GM12801 (cell line): ENCODE measurements around the gene BEND5.

Source experiments
- TF ChIP-seq, protein P1 (sequence below): IDR thresholded peaks from one replicate; pipeline ENCODE4 v1.5.1; 2011; ENCODE audit warnings: control low read depth; ENCODE audit not compliant: insufficient read length; ENCODE audit errors: extremely low read depth

Gene BEND5

DNA sequence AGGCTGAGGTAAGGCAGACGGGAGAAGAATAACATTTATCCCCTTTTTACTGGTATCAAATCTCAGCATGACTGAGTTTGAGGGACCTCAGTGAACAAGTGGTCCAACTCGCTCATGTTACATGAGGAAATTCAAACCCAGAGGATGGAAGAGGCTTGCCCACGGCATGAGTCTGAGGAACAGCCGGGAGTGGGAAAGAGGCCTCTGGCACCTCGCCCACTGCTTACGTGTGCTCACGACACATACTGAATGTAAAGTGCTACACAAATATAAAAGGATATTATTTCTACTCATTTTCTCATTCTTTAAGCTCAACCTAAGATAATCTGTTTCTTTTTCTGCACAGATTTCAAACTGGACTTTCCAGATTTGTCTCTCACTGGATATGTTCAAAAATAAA, 14.7 kb downstream of the BEND5 start:
- TF ChIP-seq, protein P1, sequence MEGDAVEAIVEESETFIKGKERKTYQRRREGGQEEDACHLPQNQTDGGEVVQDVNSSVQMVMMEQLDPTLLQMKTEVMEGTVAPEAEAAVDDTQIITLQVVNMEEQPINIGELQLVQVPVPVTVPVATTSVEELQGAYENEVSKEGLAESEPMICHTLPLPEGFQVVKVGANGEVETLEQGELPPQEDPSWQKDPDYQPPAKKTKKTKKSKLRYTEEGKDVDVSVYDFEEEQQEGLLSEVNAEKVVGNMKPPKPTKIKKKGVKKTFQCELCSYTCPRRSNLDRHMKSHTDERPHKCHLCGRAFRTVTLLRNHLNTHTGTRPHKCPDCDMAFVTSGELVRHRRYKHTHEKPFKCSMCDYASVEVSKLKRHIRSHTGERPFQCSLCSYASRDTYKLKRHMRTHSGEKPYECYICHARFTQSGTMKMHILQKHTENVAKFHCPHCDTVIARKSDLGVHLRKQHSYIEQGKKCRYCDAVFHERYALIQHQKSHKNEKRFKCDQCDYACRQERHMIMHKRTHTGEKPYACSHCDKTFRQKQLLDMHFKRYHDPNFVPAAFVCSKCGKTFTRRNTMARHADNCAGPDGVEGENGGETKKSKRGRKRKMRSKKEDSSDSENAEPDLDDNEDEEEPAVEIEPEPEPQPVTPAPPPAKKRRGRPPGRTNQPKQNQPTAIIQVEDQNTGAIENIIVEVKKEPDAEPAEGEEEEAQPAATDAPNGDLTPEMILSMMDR = no peak

DNA sequence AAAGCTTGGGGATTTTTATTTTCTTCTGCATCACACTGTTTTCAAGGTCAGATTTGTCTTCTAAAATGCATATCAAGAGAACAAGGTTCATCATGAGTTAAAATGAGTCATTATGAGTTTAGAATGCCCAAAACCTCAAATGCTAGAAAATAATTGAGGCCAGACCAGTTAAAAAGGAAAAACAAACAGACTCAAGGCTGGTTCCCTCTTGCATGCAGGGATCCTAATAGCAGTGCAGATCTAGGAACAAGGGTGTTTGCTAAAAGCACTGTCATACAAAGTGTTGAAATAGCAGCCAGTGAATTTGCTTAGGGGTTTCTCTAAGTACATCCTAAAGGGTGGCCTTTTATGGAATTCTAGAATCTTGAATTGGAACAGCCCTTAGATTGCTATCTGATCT, 15.3 kb downstream of the BEND5 start:
- TF ChIP-seq, protein P1 = no peak

DNA sequence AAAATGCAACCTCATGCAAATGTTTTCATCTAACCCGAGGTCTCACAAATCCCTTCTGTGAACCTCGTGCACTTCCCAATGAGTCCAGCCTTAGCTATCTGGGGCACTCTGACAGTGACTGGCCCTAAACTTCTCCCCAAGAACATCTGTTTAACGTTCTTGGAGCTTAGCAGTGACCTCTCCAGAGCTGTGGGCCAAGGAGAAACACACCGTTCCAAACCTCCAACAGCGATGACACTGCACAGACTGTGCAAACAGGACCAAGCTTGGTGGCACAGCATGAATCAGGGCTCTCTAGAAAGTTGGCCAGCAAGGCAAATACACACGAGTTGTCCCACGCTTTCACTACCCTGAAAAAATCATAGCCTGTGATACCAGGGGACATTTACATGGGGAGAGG, 15.8 kb downstream of the BEND5 start:
- TF ChIP-seq, protein P1 = no peak

DNA sequence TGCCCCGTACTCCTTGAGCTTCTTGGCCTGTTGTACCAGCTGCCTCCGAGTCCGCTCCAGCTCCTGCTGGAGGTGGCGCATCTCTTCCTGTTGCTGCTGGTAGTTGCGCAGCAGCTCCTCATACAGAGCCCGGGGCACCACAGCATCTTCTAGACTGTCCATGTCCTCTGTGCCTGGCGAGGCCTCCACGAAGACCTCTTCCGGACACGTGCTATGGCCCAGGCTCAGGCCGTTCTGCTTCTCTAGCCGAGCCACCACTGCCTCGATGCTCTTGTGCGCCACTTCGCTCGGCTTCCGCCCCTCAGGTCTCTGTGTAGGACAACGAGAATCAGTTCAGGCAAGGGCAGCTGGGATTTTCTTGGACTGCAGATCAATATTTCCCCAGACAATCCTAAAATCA, 17.7 kb downstream of the BEND5 start:
- TF ChIP-seq, protein P1 = no peak

DNA sequence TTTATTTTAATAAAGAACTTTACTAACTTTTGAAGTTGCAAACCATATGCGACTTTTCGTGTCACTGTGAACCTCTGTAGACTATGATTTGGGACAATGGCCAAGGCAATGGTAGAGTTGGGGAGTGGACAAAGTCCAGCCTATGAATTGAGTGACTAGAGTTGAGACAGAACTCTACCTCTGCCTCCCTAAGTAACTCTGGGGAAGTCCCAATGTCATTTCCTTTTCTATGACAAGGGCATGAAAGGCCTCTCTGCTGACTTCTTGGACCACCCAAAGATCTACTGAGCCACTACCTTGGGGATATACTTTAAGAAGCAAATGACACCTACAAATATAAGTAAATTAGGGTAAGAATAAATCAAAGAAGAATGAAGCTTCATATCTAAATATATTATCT, 19.3 kb downstream of the BEND5 start:
- TF ChIP-seq, protein P1 = no peak

DNA sequence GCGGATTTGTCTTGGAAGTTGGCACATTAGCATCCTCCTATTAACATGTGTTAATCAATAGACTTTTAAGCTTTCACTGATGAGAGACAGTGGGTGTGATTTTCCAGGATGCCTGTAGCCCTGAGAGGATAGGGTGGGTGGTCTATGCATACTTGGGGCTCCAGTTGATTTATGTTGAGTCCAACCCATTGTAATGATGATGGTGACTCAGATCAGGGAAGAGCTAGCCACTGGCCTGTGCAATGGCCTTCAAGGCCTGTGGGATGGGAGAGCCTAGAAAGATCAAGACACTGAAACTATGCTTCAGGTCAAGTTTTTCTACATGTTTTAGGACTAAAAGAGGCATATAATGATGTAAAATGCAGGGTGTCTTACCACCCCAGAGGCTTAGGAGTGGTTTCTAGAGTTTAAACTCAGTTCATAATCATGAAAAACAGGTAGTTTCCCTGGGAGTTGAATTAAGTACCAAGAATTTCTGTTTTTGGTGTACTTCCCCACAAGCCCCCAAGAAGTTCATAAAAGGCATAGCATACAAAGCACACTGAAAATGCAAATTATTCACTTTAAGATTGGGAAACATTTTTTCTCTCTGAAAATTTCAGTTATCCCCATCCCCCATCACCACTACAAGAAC, 19.9 kb downstream of the BEND5 start:
- TF ChIP-seq, protein P1 = no peak

DNA sequence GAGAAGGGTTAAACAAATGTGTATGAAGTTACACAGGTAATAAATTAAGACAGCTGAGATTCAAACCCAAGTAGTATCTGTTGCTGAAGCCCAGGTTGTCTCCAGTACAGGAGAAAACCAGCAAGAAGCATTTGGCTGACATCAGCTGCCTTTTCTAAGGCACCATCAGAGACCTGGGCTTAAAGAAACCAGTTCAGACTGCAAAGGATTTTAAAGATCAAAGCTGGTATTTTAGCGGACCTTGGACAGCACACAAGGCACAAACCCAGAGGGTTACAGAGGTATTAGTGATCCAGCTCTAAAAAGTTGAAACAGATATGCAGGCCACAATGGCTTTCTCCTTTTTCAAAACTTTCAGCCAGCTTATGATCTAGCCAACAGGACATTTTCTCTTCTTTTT, 23.4 kb downstream of the BEND5 start:
- TF ChIP-seq, protein P1 = no peak
